Measurements from ENCODE around the gene DCTN2.

The DCTN2 gene

DNA sequence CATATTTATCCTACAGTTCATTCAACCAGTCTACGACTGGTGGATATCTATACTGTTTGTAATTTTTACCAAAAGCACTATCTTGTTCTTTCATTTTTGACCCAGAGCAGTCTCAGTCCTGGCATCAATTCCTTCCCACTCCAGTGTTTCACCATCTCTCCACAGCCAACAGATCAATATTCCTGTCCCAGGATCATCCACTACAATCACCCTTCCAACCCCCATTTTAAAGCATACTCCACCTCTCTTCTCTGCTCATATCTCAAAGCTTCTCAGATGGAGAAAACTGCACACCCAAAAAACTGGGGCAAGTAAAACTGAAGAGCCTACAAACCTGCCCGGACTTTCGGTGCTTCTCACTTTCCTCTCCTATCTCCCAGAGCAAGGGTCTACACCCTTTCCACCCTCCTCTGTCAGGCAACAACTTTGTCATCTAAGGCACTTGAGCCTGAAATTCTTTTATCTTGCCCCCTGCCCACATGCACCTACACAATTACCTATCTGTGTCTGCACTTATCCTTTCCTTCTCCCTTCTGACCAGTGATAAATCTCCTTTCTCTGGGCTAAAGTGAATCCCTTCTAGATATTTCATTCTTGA is 39.9 kb upstream of the DCTN2 start:
- ChIA-PET CTCF (no interaction called here), POLR2A (no interaction called here)
- DNase-seq (ENCODE audit: extremely low spot score), result no peak
- TF ChIP-seq, protein P1, sequence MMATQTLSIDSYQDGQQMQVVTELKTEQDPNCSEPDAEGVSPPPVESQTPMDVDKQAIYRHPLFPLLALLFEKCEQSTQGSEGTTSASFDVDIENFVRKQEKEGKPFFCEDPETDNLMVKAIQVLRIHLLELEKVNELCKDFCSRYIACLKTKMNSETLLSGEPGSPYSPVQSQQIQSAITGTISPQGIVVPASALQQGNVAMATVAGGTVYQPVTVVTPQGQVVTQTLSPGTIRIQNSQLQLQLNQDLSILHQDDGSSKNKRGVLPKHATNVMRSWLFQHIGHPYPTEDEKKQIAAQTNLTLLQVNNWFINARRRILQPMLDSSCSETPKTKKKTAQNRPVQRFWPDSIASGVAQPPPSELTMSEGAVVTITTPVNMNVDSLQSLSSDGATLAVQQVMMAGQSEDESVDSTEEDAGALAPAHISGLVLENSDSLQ (IDR thresholded peaks at IDR 0.05), result no peak
- no peak for TF ChIP-seq ELF4 (IDR thresholded peaks at IDR 0.05)

DNA sequence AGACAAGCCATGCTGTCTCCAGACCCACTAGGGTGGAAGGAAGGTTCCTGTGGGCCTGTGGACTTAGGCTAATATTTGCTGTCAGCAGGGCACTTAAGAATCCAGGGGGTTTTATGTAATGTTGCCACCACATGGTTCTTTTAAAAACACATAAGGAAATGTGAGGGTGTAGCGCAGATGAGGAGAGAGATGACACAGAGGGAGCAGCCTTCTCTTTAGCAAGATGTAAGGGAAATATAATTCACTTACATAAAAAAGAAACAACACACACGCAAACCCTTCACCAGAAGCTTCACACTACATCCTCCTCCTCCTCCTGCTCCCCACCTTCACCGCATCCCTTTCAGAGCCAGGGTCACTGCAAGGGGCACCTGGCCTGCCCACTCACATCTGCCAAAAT is 39.1 kb upstream of the DCTN2 start:
- POLR2A ChIA-PET, result no interaction called here
- TF ChIP-seq SP1 (IDR thresholded peaks at IDR 0.05) (no peak), CTBP1 (IDR thresholded peaks at IDR 0.05; ENCODE audit: borderline replicate concordance) (no peak), TARDBP (IDR thresholded peaks at IDR 0.05) (no peak), ELF4 (IDR thresholded peaks at IDR 0.05) (no peak), LEF1 (IDR thresholded peaks at IDR 0.05; ENCODE audit: borderline replicate concordance) (no peak), ZNF384 (IDR thresholded peaks at IDR 0.05) (no peak), NFRKB (IDR thresholded peaks at IDR 0.05) (no peak), FOXK2 (IDR thresholded peaks at IDR 0.05) (no peak), L3MBTL2 (conservative IDR thresholded peaks at IDR 0.05) (no peak), FOXM1 (IDR thresholded peaks at IDR 0.05; ENCODE audit: borderline replicate concordance) (no peak), HDGF (IDR thresholded peaks at IDR 0.05; ENCODE audit: borderline replicate concordance) (no peak)
- CTCF ChIA-PET, result interaction anchor here (0.9 to 1.4 kb wide), 2 partner anchors 11 to 13 kb away, joined by 3 to 7 read pairs; no protein-coding TSS in a partner anchor
- no peak for DNase-seq (ENCODE audit: extremely low spot score)

DNA sequence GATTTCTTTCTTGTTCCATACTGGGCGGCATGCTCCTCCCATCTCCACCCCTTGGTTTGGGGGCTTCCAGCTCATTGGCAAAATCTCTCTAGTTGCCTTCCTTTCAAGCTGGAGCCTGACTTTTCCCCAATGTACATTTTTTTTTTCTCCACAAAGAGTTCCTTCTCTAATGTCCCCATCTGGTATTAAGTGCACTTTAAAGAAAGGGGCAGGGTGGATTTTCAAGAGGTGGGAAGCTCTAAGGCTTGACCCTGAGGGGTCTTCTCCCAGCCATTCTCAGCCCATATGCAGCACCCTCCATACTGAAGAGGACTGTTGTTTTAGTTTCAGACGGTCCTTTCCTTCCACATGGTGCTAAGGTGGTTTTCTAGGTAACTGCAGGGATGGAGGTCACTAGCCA is 38.2 kb upstream of the DCTN2 start:
- no peak for DNase-seq (ENCODE audit: extremely low spot score)
- POLR2A ChIA-PET, result no interaction called here
- CTCF ChIA-PET, result interaction anchor here (0.9 to 3.9 kb wide), 5 partner anchors 10 to 151 kb away, joined by 3 to 22 read pairs (median 7); no protein-coding TSS in a partner anchor
- TF ChIP-seq SUZ12 (IDR thresholded peaks at IDR 0.05) (no peak), FOXM1 (IDR thresholded peaks at IDR 0.05; ENCODE audit: borderline replicate concordance) (no peak), L3MBTL2 (conservative IDR thresholded peaks at IDR 0.05) (no peak), HDGF (IDR thresholded peaks at IDR 0.05; ENCODE audit: borderline replicate concordance) (no peak), LEF1 (IDR thresholded peaks at IDR 0.05; ENCODE audit: borderline replicate concordance) (no peak), ZNF384 (IDR thresholded peaks at IDR 0.05) (no peak), ELF4 (IDR thresholded peaks at IDR 0.05) (no peak), BHLHE40 (IDR thresholded peaks at IDR 0.05; ENCODE audit: borderline replicate concordance) (no peak), TARDBP (IDR thresholded peaks at IDR 0.05) (no peak), FOXA1 (IDR thresholded peaks at IDR 0.05) (no peak), NFRKB (IDR thresholded peaks at IDR 0.05) (no peak), SP1 (IDR thresholded peaks at IDR 0.05) (no peak), ARNT (IDR thresholded peaks at IDR 0.05) (no peak), FOXK2 (IDR thresholded peaks at IDR 0.05) (no peak), CTBP1 (IDR thresholded peaks at IDR 0.05; ENCODE audit: borderline replicate concordance) (no peak)
- TF ChIP-seq, protein P1 (IDR thresholded peaks at IDR 0.05), result no peak

DNA sequence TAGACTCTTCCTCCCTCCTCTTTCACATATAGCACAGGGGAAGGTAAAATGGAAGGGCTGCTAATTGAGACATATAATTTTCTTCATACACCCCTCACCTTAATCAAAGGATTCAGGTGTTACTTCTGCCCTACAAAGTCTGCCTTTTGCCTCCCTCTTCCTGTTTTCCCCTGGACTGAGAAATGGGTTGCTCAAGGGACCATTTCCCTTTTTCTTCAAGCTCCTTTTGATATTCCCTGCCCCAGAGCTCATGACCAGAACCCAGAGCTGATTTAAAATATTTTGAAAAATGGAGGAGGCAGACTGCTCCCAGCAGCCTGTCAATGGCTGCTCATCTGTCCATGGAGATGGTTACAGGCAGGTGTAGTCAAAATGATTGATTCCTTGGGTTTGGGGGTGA is 37.7 kb upstream of the DCTN2 start:
- no peak for TF ChIP-seq ELF4 (IDR thresholded peaks at IDR 0.05)
- TF ChIP-seq ZNF384 (IDR thresholded peaks at IDR 0.05), result no peak
- TF ChIP-seq CTBP1 (IDR thresholded peaks at IDR 0.05; ENCODE audit: borderline replicate concordance), result no peak
- no peak for TF ChIP-seq SUZ12 (IDR thresholded peaks at IDR 0.05)
- no peak for TF ChIP-seq FOXK2 (IDR thresholded peaks at IDR 0.05)
- TF ChIP-seq ARNT (IDR thresholded peaks at IDR 0.05), result no peak
- no peak for TF ChIP-seq SP1 (IDR thresholded peaks at IDR 0.05)
- no peak for TF ChIP-seq FOXA1 (IDR thresholded peaks at IDR 0.05)
- TF ChIP-seq, protein P1 (IDR thresholded peaks at IDR 0.05), result no peak
- TF ChIP-seq FOXM1 (IDR thresholded peaks at IDR 0.05; ENCODE audit: borderline replicate concordance), result no peak
- TF ChIP-seq TARDBP (IDR thresholded peaks at IDR 0.05), result no peak
- no peak for TF ChIP-seq LEF1 (IDR thresholded peaks at IDR 0.05; ENCODE audit: borderline replicate concordance)
- TF ChIP-seq L3MBTL2 (conservative IDR thresholded peaks at IDR 0.05), result no peak
- TF ChIP-seq HDGF (IDR thresholded peaks at IDR 0.05; ENCODE audit: borderline replicate concordance), result no peak
- no peak for TF ChIP-seq BHLHE40 (IDR thresholded peaks at IDR 0.05; ENCODE audit: borderline replicate concordance)
- no peak for TF ChIP-seq NFRKB (IDR thresholded peaks at IDR 0.05)
- ChIA-PET CTCF (interaction anchor here (0.9 to 3.9 kb wide), 6 partner anchors 11 to 151 kb away, joined by 3 to 22 read pairs (median 16); no protein-coding TSS in a partner anchor), POLR2A (no interaction called here)
- DNase-seq (ENCODE audit: extremely low spot score), result no peak

DNA sequence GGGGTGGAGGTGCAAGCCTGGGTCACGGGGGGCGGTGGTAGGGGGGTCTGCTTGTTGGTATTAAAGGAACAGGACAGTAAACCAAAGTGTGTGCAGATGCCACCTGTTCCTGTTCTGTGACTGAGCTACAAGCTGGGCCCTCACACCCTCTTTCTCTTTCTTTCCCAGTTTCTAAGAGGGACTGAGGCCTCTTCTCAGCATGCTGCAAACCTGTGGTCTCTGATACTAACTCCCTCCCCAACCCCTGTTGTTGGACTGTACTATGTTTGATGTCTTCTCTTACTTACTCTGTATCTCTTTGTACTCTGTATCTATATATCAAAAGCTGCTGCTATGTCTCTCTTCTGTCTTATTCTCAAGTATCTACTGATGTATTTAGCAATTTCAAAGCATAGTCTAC is 37.1 kb upstream of the DCTN2 start:
- TF ChIP-seq FOXA1 (IDR thresholded peaks at IDR 0.05) (no peak), SP1 (IDR thresholded peaks at IDR 0.05) (no peak), ARNT (IDR thresholded peaks at IDR 0.05) (no peak), ZNF384 (IDR thresholded peaks at IDR 0.05) (no peak), L3MBTL2 (conservative IDR thresholded peaks at IDR 0.05) (no peak), ELF4 (IDR thresholded peaks at IDR 0.05) (no peak)
- POLR2A ChIA-PET, result no interaction called here
- CTCF ChIA-PET, result interaction anchor here (0.9 to 3.9 kb wide), 16 partner anchors 8 to 218 kb away, joined by 3 to 22 read pairs (median 10); partner anchors contain the start of genes ARHGEF25, B4GALNT1 and TSPAN31
- DNase-seq (ENCODE audit: extremely low spot score), result no peak
